Panc1 (cell line): Measurements from ENCODE around the gene BAIAP2. TPM values are rescaled to one million over a fixed set of nuclear protein-coding genes. Genes with fewer than 3 reads are reported as not detected.

Source experiments
- ATAC-seq: fragments of 200-7000 bp; cut with Tn5 transposase; 2 replicates; pipeline ENCODE4 v1.9.1; 2020; ENCODE audit warnings: mild to moderate bottlenecking, moderate library complexity
- BruUV-seq: library from RNA; stranded (reverse); fragments of 400-500 nt; replicated peaks from 2 replicates; lab custom pipeline; 2021; lab: Mats Ljungman, UMichigan
- CTCF ChIA-PET: fragments of 300-600 bp; sonication (Branson Sonifier 250); formaldehyde crosslinking; loops from one replicate; lab custom pipeline; 2022; ENCODE audit warnings: antibody characterized with exemption; lab: Charles Lee
- POLR2A ChIA-PET: fragments of 300-600 bp; sonication (Branson Sonifier 250); formaldehyde crosslinking; loops from one replicate; lab custom pipeline; 2022; ENCODE audit warnings: antibody characterized with exemption; lab: Charles Lee
- DNase-seq: peaks from one replicate; pipeline ENCODE4 v3.0.0-alpha.2; 2010; ENCODE audit warnings: low read depth, low spot score
- H3K27ac ChIP-seq: 2 replicates; pipeline ENCODE4 v1.5.1; 2011; ENCODE audit warnings: mild to moderate bottlenecking, low read length, inconsistent platforms
- H3K27me3 ChIP-seq: fragments of 200-500 bp; sonication (Bioruptor generic); 2 replicates; pipeline ENCODE4 v1.6.0; 2014; ENCODE audit warnings: low read length, inconsistent platforms; ENCODE audit not compliant: control insufficient read depth, insufficient read depth
- H3K36me3 ChIP-seq: fragments of 200-500 bp; sonication (Bioruptor generic); 2 replicates; pipeline ENCODE4 v1.5.1; 2014; ENCODE audit warnings: inconsistent platforms, mild to moderate bottlenecking, low read length, moderate library complexity; ENCODE audit not compliant: control insufficient read depth, insufficient read depth
- H3K4me1 ChIP-seq: 2 replicates; pipeline ENCODE4 v1.5.1; 2011; ENCODE audit warnings: inconsistent platforms, mild to moderate bottlenecking, low read length, moderate library complexity; ENCODE audit not compliant: control insufficient read depth, insufficient read depth
- H3K4me3 ChIP-seq, 2 experiments: 2 replicates each; pipeline ENCODE4 v1.5.1; 2011 to 2012; ENCODE audit warnings: low read depth in 2 of 2, low read length in 2 of 2, mild to moderate bottlenecking in 2 of 2, inconsistent platforms in 1 of 2, moderate library complexity in 1 of 2
- H3K9me3 ChIP-seq: fragments of 200-500 bp; sonication (Bioruptor generic); 2 replicates; pipeline ENCODE4 v1.5.1; 2014; ENCODE audit warnings: low read depth, mild to moderate bottlenecking, inconsistent platforms, low read length, moderate library complexity; ENCODE audit not compliant: control insufficient read depth, insufficient read depth
- POLR2AphosphoS5 ChIP-seq: IDR thresholded peaks from 2 replicates; pipeline ENCODE4 v1.6.1; 2012; ENCODE audit warnings: mild to moderate bottlenecking, low read depth, low read length, moderate library complexity
- SIN3A ChIP-seq: IDR thresholded peaks from 2 replicates; pipeline ENCODE4 v1.6.1; 2012; ENCODE audit warnings: low read depth, mild to moderate bottlenecking, low read length, moderate library complexity, borderline replicate concordance; ENCODE audit not compliant: insufficient read depth
- TCF7L2 ChIP-seq: IDR thresholded peaks from 2 replicates; pipeline ENCODE4 v1.6.1; 2011; ENCODE audit warnings: mild to moderate bottlenecking, low read depth, low read length, inconsistent platforms
- in situ Hi-C: cut with HindIII; loops from 2 replicates; pipeline ENCODE4 v1.10.0; 2016; ENCODE audit warnings: low sequenced_read_pairs, low pct_unique_long_range_greater_than_20kb
- intact Hi-C: fragments of 100-400 bp; cut with micrococcal nuclease; formaldehyde crosslinking; loops from one replicate; pipeline ENCODE4 v1.10.0; 2022; ENCODE audit not compliant: unreplicated experiment
- total RNA-seq: library from RNA; stranded (reverse); gene quantifications from one replicate; pipeline ENCODE4 v1.2.1, GENCODE V29; 2021; ENCODE audit not compliant: unreplicated experiment
- TF ChIP-seq, protein P1 (sequence below): fragments of 450-650 bp; IDR thresholded peaks from 2 replicates; pipeline ENCODE4 v1.5.1; 2017; ENCODE audit warnings: mild to moderate bottlenecking
- TF ChIP-seq, protein P2 (sequence below), 2 experiments: IDR thresholded peaks; 2 replicates each; pipeline ENCODE4 v1.6.1; 2011 to 2012; ENCODE audit warnings: low read depth in 2 of 2, control low read depth in 1 of 2, low read length in 1 of 2, mild to moderate bottlenecking in 1 of 2, moderate library complexity in 1 of 2; ENCODE audit not compliant: insufficient read depth in 1 of 2

The BAIAP2 gene
- total RNA-seq, 1 experiment from 2014 or later, result 125 TPM

DNA sequence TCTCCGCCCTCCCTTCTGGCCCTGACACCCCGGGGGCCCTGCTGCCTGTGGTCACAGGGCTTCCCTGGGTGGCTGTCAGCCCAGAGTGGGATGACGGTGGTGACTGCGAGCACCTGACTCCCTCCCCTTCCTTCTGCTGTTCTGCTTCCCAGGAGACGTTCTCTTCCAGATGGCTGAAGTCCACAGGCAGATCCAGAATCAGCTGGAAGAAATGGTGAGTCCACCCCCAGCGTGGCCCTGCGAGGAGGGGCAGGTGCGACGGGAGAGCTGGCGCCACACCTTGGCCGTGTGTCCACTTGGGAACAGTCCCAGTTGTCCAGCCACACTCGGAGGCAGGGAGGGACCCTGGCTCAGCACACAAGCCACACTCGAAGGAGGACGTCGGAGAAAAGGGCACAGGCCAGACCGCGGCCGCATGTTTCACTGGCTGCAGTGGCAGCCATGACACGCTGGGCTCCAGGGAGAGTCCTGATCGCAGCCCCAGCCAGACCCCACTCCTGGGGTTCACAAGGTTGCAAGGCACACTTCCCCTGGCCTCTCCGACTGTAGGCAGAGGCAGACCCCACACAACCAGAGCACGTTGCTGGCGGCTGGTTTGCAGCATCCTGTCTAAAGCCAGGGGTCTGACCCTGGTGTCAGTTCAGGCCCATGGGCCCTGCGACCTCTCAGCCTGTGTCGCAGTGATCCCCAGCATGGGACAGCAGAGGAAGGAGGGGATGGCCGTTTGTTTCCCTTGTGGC lies 49.9 kb downstream of the BAIAP2 start:
- in situ Hi-C loops, result no loop called here

DNA sequence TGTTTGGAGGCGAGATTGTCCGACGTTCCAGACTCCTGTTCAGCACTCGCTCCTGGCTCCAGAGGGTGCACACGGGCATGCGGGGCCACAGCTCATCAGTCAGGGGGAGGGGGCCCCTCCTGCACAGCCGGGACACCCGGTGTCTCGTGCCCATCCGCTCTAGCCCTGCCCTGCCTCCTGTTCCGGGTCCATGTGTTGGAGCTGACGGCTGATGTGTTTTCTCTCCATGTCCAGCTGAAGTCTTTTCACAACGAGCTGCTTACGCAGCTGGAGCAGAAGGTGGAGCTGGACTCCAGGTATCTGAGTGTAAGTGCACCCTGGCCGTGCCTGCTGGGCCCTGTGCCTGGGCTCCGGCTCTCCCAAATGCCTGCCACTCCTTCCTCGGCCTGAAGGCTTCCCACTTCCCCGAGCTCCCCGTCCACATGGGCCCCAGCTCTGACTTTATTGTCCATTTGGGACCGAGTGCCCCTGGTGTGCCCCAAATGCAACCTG lies 50.5 kb downstream of the BAIAP2 start:
- ChIA-PET CTCF (no interaction called here), POLR2A (no interaction called here)
- H3K27ac ChIP-seq, result no peak overlapping the region
- ATAC-seq (no peak), DNase-seq (no peak)
- no peaks in the 10 kb centered on the region for H3K27me3 ChIP-seq
- in situ Hi-C loops, result no loop called here
- TF ChIP-seq TCF7L2, result no peak
- no peak for TF ChIP-seq POLR2AphosphoS5
- no peak for TF ChIP-seq SIN3A
- TF ChIP-seq, protein P1, sequence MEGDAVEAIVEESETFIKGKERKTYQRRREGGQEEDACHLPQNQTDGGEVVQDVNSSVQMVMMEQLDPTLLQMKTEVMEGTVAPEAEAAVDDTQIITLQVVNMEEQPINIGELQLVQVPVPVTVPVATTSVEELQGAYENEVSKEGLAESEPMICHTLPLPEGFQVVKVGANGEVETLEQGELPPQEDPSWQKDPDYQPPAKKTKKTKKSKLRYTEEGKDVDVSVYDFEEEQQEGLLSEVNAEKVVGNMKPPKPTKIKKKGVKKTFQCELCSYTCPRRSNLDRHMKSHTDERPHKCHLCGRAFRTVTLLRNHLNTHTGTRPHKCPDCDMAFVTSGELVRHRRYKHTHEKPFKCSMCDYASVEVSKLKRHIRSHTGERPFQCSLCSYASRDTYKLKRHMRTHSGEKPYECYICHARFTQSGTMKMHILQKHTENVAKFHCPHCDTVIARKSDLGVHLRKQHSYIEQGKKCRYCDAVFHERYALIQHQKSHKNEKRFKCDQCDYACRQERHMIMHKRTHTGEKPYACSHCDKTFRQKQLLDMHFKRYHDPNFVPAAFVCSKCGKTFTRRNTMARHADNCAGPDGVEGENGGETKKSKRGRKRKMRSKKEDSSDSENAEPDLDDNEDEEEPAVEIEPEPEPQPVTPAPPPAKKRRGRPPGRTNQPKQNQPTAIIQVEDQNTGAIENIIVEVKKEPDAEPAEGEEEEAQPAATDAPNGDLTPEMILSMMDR, result no peak
- TF ChIP-seq, protein P2, sequence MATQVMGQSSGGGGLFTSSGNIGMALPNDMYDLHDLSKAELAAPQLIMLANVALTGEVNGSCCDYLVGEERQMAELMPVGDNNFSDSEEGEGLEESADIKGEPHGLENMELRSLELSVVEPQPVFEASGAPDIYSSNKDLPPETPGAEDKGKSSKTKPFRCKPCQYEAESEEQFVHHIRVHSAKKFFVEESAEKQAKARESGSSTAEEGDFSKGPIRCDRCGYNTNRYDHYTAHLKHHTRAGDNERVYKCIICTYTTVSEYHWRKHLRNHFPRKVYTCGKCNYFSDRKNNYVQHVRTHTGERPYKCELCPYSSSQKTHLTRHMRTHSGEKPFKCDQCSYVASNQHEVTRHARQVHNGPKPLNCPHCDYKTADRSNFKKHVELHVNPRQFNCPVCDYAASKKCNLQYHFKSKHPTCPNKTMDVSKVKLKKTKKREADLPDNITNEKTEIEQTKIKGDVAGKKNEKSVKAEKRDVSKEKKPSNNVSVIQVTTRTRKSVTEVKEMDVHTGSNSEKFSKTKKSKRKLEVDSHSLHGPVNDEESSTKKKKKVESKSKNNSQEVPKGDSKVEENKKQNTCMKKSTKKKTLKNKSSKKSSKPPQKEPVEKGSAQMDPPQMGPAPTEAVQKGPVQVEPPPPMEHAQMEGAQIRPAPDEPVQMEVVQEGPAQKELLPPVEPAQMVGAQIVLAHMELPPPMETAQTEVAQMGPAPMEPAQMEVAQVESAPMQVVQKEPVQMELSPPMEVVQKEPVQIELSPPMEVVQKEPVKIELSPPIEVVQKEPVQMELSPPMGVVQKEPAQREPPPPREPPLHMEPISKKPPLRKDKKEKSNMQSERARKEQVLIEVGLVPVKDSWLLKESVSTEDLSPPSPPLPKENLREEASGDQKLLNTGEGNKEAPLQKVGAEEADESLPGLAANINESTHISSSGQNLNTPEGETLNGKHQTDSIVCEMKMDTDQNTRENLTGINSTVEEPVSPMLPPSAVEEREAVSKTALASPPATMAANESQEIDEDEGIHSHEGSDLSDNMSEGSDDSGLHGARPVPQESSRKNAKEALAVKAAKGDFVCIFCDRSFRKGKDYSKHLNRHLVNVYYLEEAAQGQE (IDR thresholded peaks at IDR 0.05; ENCODE audit: insufficient read depth in 1 of 2, low read depth in 2 of 2, low read length in 1 of 2), result no peak
- intact Hi-C loops, result no loop called here
- H3K4me3 ChIP-seq, result no peak overlapping the region
- peaks cover 5% of the 10 kb centered on the region; the same call in 1 of the 2 replicates for H3K36me3 ChIP-seq
- no TSS peak for BruUV-seq
- no peaks in the 10 kb centered on the region for H3K9me3 ChIP-seq
- H3K4me1 ChIP-seq, result peaks cover 3% of the 10 kb centered on the region; the same call in 1 of the 2 replicates

More for the DNA sequence above, 49.9 kb downstream of the BAIAP2 start:
- no peak for TF ChIP-seq POLR2AphosphoS5
- TF ChIP-seq TCF7L2, result no peak
- TF ChIP-seq SIN3A, result no peak
- TF ChIP-seq, protein P1, result no peak
- TF ChIP-seq, protein P2 (IDR thresholded peaks at IDR 0.05; ENCODE audit: insufficient read depth in 1 of 2, low read depth in 2 of 2, low read length in 1 of 2), result no peak
- no peak overlapping the region for H3K4me3 ChIP-seq
- no peaks in the 10 kb centered on the region for H3K9me3 ChIP-seq
- CTCF ChIA-PET, result no interaction called here
- no peak overlapping the region for H3K27ac ChIP-seq
- DNase-seq (no peak), ATAC-seq (no peak)
- intact Hi-C loops, result no loop called here
- H3K36me3 ChIP-seq, result peaks cover 5% of the 10 kb centered on the region; the same call in 1 of the 2 replicates
- POLR2A ChIA-PET, result no interaction called here
- H3K27me3 ChIP-seq, result no peaks in the 10 kb centered on the region
- no TSS peak for BruUV-seq
- 0 out of 2 replicates have a peak, but pooled peaks cover 3% of the 10 kb centered on the region for H3K4me1 ChIP-seq
